ENCODE measurements around the gene PER1.
A peak's percentile ranks its signal among the peaks of the same experiment; 100 is the strongest.

PER1 gene, protein sequence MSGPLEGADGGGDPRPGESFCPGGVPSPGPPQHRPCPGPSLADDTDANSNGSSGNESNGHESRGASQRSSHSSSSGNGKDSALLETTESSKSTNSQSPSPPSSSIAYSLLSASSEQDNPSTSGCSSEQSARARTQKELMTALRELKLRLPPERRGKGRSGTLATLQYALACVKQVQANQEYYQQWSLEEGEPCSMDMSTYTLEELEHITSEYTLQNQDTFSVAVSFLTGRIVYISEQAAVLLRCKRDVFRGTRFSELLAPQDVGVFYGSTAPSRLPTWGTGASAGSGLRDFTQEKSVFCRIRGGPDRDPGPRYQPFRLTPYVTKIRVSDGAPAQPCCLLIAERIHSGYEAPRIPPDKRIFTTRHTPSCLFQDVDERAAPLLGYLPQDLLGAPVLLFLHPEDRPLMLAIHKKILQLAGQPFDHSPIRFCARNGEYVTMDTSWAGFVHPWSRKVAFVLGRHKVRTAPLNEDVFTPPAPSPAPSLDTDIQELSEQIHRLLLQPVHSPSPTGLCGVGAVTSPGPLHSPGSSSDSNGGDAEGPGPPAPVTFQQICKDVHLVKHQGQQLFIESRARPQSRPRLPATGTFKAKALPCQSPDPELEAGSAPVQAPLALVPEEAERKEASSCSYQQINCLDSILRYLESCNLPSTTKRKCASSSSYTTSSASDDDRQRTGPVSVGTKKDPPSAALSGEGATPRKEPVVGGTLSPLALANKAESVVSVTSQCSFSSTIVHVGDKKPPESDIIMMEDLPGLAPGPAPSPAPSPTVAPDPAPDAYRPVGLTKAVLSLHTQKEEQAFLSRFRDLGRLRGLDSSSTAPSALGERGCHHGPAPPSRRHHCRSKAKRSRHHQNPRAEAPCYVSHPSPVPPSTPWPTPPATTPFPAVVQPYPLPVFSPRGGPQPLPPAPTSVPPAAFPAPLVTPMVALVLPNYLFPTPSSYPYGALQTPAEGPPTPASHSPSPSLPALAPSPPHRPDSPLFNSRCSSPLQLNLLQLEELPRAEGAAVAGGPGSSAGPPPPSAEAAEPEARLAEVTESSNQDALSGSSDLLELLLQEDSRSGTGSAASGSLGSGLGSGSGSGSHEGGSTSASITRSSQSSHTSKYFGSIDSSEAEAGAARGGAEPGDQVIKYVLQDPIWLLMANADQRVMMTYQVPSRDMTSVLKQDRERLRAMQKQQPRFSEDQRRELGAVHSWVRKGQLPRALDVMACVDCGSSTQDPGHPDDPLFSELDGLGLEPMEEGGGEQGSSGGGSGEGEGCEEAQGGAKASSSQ (N-terminal part only)

DNA sequence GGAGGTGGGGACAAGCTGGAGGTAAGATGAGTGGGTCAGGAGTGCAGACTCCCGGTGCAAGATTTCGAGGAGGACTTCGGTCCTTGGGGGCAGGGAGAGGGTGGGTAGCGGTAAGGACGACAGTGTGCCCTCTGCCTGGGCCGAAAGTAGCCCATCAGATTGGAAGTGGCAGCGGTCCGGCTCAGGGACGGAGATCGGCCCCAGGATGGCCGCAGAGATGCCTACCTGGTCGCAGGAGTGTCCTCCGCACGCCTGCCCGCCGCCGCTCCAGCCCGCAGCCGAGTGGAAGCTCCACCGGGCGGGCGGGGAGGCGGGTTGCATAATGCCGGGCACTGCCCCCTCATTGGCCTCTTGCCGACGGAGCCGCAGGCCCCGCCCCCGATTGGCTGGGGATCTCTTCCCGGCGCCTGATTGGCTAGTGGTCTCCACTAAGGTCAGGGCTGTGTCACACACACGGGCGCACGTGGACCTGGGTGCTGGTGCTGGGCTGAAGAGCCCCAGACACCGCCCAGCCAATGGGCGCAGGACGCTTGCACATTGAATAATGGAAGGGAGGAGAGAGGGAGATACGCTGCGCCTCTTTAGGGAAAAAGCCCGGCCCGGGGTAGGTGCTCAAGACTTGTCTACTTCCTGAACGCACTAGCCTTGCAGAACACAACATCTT is at the start of gene PER1:
PER1 (minus strand) TSS at position 293 of the 664 bp plus-strand sequence. CDS start 1,698 bp downstream, outside the sequence.
- peak; percentile 92 for DNase-seq

DNA sequence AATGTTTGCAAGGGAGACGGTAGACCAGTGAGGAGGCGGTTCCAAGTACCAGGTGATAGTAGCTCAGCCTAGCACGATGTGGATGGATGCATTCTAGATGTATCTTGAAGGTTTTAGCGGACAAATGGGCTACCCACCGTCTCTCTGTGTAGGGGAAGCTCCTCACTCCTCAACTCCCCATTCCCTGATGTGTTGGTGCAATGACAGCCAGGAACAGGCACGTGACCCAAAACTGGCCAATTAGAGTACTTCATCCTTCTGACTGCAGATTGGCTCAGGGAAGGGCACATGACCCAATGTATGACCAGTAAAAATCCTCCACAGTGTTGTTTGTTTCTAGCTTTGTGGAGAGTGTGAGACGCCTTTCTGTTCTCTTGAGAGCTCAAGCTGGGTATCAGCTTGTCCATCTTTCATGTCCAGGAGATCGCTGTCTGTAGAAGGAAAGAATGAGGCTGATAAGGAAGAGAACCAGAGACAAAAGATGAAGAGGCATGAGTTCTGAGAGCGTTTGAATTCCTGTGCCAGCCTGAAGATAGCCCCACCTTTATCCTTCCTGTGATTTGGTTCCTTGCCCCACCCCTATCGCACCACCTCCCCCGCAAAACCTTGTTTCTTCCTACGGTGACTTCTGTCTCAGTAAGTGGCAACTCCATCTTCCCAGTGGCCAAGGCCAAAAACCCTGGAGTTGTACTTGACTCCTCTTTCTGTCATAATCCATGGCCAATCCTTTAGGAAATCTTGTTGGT is 40.0 kb upstream of the PER1 start:
- peak; percentile 91 for DNase-seq

DNA sequence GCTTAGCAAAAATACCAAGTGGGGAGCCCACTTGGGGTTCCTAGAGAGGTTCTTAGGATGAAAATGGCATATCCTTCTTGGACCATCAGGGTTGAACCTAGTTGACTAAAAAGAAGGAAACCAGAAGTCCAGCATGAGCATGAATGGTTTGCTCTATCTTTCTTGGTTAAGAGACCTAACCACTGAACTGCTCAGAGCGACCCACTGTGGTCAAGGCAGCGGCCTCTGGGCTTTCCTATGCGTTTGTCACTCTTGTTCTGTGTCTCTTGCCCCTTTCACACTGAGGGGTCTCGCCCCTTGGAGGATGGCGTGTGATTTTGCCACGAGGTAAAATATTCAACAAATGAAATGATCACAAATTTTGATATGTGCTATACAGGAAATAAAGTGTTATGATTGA is 38.3 kb upstream of the PER1 start:
- no peak for DNase-seq

DNA sequence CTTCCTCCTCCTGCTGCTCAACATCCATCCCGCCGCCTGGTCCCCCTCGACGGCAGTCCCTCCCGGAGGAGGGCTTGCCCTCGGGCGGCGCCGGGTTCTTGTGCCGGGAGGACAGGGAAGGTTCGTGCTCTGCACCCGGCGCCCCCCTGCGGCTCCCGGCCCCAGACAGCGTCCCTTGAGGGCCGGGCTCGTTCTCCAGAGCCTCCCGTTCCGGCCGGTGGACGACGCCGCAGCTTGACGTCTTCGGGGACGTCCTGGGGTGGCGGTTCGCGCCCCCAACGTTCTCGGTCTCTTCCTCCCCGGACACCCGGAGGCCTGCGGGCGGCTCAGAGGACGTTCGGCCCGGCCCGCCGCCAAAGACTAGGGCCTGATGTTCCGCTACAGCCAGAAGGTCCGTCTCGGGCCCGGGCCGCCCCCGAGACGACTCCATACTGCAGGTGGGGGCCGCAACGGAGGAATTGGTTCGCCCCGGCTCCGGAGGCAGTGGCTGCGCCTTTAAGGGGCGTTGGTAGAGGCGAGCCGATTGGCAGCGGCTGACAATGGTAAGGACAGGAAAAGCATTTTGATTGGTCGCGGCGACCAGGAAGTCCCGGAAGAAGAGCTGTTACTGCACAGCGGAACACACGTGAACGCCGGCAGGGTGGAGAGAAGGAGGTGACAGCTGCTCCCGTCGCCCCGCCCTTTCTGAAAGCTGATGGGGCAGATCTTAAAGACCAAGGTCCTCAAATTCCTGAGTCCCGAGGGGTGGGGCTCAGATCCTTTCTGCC is 37.7 kb upstream of the PER1 start, which contains the start of gene BORCS6:
BORCS6 (minus strand) TSS at position 470 of the 767 bp plus-strand sequence; CDS start at position 430, 40 bp downstream.
- peak; percentile 95 for DNase-seq

DNA sequence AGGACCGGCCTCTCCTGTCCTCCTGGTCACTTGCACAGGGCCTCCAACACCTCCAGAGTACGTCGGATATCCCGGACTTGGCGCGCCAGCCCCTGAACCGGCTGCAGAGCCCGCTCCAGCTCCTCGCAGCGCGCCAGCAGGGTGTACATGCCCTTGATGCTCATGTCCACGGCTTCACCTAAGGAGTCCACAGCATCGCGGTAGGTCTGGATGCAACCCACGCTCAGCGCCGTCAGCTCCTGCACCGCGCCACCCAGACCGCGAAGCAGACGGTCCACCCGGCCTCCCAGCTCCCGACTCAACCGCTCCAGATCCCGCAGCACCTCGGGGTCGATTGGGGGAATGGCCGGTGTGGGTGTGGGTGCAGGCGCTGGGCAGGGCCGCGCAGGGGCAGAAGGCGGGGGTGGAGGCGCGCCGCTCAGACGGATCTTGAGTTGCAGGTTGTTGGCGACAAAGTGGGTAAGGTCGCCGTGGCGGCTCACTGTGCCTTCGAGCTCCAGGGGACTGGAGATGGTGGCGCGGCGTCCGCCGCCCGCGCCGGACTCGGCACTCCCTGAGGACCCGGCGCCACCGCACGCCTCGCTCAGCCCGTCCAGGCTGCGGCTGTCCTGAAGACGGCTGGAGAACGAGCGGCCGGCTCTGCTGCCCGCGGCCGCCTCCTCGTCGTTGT is 37.0 kb upstream of the PER1 start:
- peak; percentile 29 for DNase-seq

DNA sequence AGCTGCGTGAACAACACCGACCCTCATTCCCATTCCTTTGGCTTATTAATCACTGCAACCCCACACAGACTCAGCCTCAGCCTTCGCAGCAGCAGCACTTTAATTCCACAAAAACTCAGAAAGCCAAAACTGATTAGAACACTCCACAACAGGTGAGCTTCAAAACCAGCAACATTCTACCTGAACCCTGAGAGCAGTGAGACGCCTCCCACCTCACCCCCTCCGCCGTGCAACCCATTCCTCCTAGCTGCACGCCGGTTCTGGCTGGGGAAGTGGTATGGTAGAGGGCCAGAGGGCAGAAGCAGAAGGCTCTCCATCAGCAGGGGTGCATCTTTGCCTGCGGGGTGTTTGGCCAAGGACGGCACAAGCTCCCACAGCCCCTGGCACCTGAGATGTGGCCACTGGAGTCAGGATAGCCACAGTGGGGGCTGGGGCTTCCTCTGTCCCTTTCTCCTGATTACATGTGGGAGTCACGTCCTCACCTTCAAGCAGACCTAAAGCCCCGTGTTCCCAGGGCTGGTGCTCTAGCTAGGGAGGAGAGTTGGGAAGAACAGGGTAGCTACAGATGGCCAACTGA is 36.1 kb upstream of the PER1 start:
- DNase-seq, result peak; percentile 30

DNA sequence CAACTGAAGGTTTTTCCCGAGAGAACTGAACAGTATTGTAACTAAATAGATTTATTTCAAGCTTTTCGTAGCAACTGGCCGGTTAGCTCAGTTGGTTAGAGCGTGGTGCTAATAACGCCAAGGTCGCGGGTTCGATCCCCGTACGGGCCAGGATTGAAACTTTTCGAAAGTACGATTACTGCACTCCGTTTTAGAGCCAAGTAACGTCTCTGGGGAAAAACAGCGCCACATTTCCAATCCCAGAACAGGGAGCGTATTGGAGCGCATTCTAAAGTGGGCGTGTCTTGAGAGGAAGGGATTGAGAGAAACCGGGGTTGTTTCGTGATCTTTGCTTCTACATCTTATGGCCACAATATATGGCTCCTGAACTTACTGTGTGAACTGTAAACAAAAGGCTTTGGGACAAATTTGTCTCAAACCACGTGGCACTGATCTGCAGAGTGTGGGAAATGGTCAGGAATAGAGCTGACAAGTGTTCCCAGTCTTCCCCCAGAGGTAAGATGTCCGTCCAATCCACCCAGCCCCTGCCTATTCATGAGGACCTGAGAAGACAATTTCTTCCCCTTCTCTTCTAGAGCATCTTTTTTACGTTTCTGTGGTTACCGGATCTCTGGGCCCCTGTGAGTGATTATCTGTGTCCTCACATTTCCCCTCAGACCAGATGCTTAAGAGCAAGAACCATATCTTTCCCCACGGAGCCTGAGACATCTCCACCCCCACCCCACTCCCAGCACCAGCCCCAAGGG is 35.5 kb upstream of the PER1 start:
- peak; percentile 97 for DNase-seq

DNA sequence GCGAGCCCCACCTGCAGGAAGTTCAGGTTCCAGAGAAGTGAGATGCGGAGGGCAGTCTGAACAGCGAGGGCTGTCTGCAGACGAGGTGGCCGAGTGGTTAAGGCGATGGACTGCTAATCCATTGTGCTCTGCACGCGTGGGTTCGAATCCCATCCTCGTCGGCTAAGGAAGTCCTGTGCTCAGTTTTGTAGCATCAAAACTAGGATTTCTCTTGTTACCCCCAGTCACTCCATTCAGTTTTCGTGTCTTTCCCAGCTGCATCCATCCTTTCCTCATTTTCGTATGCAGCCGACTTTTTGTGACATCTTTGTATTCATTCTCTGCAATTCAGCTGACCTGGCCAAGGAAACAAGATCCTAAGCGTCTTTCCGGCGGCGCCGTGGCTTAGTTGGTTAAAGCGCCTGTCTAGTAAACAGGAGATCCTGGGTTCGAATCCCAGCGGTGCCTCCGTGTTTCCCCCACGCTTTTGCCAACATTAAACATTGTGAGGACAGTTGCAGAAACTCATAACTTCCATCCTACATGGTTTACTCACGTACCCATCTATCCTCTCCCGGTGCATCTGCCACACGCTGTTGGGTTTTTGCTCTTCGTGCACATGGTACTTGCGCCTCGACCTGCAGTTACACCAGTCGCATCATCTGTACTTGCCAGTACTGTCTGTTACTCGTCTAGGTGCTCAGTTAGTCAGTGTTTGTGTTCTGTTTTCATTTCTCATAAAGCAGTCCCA is 34.7 kb upstream of the PER1 start:
- DNase-seq, result peak; percentile 94

DNA sequence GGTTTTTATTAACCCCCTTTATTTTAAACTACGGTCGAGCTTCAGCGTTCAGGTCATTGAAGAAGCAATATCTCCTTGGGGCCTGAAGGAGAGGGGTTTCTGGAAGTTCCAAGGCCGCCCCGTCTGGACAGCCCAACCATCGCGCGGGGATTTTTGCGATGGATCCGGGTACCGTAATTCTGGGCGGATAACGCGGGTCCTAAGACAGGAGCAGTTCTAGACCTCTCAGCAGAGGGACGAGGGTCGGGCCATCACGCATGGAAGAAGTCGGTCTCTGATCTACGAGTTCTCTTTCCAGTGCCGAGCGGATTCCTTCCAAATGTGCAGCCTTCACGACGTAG is 34.2 kb upstream of the PER1 start:
- no peak for DNase-seq

DNA sequence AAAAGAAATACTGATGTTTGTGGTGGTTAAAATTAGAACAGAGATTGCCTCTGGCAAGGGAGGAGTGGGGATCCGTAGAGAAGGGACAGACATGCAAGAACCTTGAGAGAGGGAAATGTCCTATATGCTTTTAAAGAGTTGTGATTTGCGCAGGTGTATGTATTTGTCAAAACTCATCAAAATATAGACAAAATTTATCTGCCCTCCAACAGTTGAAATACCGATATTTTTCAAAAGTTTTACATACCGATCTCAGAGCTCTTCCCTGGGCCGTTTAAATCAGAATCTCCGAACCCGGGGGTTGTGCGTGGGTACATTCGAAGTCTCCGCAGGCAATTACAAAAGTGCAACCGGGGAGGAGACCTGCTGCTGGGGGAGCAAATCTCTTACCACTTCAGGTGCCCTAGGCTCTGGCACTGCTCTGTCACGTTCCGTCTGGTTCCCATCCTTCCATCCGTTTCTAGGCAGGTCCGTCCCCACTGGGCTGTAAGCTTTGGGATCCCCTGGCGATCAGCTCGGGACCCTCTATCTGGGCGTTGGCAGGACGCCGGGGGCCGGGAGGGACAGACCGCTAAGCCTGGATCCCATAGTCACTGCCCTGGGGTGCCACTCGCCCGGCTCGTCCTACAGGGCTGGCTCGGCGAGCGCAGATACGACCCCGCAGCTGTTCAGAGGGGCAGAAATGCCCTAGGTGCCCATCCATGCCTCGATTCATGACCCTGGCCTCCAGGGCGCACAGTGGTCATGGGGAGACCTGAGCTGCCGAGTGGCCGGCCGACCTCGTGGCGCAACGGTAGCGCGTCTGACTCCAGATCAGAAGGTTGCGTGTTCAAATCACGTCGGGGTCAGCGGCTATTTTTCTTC is 33.6 kb upstream of the PER1 start:
- DNase-seq, result peak; percentile 73

DNA sequence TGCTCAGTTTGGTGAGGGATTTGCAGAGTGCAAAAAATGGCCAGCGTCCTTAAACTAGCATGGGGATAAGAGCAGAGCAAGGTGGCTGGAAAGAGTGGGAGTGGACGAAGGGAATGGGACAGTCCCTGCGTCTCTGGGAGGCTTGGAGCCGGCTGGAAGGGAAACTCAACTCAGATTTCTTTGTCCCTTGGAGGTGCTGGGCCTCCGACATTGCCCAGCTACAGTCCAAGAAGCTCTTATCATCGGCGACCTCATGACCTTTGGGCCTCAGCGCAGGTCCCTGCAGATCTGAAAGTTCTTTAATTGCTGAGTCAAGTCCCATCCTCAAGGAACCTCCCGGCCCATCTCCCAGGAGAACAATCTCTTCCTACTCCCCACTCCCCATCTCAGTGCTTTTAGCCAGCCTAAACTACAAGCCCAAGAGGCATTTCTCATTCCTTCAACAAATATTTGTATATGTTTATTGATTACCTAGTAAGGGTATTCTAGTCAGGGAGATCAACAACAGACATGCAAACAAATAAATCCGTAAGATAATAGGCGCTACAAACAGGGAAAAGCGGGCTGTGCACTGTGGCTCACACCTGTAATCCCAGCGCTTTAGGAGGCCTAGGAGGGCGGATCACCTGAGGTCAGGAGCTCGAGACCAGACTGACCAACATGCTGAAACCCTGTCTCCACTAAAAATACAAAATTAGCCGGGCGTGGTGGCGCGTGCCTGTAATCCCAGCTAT is 25.0 kb upstream of the PER1 start:
- no peak for DNase-seq

DNA sequence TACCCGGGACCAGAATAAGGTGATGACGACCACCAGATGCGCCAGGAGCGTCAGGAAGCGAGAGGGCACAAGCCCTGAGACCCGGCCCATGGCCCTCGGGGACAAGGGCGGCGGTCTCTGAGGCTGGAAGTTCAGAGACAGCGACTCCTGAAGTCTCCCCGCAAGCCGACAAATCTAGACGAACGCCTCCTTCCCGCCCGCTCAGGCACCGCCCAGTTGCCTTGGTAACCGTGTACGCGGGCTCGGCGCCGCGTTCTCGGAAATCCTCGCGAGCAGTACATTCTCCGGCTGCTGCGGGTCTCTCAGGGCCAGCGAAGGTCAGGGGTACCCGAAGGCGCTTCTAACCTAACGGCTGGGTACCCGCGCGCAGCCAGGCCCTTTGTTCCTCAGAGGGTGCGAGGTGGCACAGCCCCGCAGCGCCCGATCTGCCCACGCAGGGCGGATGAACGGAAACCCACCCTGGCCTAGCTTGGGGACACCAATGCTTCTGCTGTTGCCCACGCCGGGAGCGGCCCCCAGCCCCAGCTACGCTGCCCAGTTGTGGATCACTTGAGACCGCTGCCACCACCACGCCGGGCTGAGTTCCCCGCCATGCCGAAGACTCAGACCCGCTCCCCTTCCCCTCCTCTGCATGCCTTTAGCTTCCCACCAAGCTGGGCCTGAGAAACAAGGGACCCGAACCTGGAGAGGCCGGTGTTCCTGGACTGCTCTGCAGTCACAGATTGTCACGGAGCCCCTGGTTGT is 24.2 kb upstream of the PER1 start, which contains the start of gene TMEM107:
TMEM107 (minus strand) TSS at position 184 of the 744 bp plus-strand sequence; CDS start at position 90, 94 bp downstream.
- peak; percentile 91 for DNase-seq

DNA sequence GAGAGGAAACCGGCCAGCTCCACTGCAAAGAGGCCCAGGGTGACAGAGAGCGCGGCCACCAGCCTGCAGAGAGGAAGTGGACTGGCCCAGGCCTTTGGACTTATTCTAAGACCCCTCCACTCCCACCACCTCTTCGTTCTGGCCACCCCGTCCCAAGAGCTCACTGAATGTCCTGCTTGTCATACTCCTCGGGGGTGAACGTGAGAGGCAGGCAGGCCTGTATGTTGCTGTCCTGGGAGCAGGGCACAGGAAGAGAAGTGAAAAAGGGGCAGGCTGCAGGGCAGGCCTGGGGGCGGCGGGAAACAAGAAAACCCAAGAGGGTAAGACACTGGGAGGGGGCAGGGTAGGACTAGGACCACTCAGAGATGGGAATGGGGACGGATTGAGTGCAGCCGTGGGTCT is 23.6 kb upstream of the PER1 start:
- DNase-seq, result peak; percentile 40

DNA sequence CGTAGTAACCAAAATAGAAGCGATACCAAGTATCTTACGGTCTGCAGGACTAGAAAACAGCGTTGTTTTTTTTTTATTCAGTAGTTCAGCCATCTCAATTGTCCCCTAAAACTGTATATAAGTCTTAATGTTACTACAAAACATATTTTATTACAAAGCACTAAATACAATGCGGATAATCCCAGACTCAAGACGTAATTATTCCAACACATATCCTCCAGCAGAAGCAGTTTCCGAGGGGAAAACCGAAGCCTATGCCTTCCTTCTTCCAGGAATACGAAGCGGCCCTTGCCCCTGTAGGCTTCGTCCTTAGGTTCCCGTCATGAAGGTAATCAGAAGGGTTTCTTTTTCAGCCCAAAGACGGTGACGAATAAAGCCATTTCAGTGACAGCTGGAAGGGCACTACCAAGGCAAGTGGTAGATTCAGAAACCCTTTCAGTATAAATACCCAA is 21.7 kb upstream of the PER1 start:
- DNase-seq, result peak; percentile 72

DNA sequence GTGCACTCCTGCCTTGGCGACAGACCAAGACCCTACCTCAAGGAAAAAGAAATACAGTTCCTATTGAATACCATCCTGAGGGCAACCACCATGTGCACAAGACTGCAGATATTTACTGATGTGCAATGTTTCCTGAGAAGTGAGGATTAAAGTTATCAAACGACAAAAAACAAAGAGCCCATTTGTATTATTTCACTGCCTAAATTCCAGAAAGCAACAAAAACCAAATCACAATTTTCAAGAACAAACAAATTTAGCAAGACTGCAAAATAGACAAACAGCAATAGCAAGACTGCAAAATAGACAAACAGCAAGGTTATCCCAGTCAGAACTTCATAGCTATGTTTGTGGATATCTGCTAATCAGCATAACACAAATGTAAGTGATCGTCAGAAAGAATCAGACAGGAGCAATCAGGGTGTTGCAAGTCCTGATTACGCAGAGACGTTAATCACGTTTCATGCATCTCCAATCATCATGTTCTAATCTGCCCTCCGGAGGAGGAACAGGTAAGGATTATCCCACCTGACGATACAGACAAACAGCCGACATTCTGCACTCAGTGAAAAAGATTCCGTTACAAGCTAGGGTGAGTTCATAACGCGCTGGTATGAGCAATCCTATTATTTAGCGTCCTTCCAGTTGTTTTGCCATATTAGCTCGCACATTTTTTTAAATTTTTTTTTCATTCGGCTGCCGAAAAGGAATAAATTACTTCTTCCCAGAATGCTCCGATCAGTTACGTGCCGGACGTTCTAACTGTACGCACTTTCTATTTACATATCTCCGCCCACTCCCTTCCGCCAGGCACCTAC is 21.1 kb upstream of the PER1 start:
- DNase-seq, result peak; percentile 91

Data from NCI-H69 (cell line).